Measurements from ENCODE around the gene CLK4. TPM values are rescaled to one million over a fixed set of nuclear protein-coding genes. Genes with fewer than 3 reads are reported as not detected.

CLK4 gene
- polyA plus RNA-seq, 3 donors: 51.3 to 68.7 (median 68.3) TPM

- no peak for DNase-seq (ENCODE audit: extremely low read depth in 1 of 11, low read depth in 9 of 11, low spot score in 4 of 11)
These were observed 61.9 kb downstream of the CLK4 start for GRCh38 chr5:178564811-178565550.

DNA sequence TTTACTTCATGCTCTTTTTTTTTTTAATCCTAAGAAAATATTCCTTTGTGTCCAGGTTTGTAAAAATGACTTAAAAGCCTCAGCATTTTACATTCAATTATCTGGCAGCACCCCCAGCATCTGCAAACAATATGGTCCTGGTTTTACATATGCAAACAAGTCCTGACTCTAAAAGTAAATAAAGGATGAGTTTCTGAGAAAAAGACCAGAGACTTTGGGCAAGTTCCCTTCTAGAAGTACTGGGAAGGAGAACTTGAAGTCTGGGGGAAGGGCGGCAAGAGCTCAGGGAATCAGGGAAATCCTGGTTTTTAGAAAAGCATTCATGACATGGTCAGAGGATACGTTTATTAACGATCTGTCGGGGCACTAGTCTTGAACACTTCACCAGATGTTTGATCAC lies 62.5 kb downstream of the CLK4 start:
- no peak for DNase-seq (ENCODE audit: extremely low read depth in 1 of 11, low read depth in 9 of 11, low spot score in 4 of 11)

GRCh38 chr5:178563621-178564020 lies 63.2 kb downstream of the CLK4 start:
- no peak for DNase-seq (ENCODE audit: extremely low read depth in 1 of 11, low read depth in 9 of 11, low spot score in 4 of 11)

DNA sequence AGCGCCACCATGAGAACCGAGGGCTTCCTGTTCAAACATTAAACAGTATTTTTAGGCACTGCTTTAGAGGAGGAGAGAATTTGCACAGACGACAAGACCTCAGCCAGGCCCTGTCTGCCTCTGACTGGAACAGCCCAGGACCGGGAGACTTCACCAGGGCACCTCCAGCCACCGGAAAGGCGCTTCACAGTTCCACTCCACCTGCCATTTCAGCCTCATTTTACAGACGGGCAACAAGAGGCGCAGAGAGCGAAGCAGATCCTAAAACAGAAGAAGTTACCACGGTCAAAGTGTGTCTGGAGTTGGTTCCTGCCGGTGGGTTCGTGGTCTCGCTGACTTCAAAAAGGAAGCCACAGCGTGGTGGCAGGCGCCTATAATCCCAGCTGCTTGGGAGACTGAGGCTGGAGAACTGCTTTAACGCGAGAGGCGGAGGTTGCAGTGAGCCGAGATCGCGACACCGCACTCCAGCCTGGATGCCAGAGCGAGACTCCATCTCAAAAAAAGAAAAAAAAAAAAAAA lies 65.0 kb downstream of the CLK4 start:
- no peak for DNase-seq (ENCODE audit: extremely low read depth in 1 of 11, low read depth in 9 of 11, low spot score in 4 of 11)

DNA sequence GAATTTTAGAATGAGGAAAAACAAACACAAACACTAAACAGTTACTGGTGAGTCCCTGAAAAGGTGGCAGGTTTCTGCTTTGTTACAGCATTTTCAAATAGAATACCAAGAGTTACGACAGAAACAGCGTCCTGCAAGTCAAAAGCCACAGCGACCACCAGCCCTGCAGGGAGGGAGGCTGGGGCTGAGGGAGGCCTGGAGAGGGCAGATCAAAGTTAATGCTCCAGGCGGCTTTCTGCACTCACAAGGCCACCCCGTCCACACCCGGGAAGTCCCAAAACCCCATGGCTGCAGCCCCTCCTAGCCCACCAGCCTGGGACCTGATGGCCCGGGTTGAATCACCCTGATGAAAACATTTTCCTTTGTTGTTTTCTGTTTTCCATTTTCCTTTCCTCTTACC lies 65.9 kb downstream of the CLK4 start:
- DNase-seq (ENCODE audit: extremely low read depth in 1 of 11, low read depth in 9 of 11, low spot score in 4 of 11): no peak

GRCh38 chr5:178557416-178557815 lies 69.4 kb downstream of the CLK4 start:
- no peak for DNase-seq (ENCODE audit: extremely low read depth in 1 of 11, low read depth in 9 of 11, low spot score in 4 of 11)

DNA sequence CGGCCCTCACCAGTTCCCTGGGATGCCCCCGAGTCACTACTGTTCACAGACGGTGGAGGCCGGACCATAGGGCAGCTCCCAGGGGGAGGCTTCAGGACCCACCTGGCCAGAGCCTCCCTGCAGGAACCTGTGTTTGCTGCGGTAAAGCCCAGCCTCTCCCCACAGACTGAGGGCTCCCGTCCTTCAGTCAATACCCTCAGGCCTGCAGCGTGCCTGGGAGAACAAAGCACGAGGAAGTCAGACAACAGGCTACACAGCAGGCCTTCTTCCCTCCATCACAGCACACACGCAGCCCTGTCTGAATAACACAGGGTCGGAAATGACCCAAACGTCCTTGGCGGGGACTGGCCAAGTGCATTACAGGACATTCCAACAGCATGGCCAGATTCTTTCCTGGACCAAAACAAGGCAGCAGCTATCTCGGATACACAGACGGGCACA lies 71.1 kb downstream of the CLK4 start:
- no peak for DNase-seq (ENCODE audit: extremely low read depth in 1 of 11, low read depth in 9 of 11, low spot score in 4 of 11)

GRCh38 chr5:178555005-178555404 lies 71.8 kb downstream of the CLK4 start:
- no peak for DNase-seq (ENCODE audit: extremely low read depth in 1 of 11, low read depth in 9 of 11, low spot score in 4 of 11)

DNA sequence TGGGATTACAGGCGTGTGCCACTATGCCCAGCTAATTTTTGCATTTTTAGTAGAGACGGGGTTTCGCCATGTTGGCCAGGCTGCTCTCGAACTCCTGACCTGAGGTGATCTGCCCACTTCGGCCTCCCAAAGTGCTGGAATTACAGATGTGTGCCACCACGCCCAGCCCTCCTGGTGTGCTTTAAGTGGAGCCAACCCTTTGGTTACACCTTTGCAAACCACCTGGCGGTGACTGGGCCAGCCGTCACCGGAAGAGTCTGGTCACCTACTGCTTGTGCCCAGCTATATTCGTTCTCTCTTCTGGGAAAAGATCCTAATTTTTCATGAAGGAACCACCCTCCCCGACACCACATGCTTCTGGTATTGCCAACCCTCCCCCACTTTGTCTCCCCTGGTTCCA lies 72.5 kb downstream of the CLK4 start:
- no peak for DNase-seq (ENCODE audit: extremely low read depth in 1 of 11, low read depth in 9 of 11, low spot score in 4 of 11)

DNA sequence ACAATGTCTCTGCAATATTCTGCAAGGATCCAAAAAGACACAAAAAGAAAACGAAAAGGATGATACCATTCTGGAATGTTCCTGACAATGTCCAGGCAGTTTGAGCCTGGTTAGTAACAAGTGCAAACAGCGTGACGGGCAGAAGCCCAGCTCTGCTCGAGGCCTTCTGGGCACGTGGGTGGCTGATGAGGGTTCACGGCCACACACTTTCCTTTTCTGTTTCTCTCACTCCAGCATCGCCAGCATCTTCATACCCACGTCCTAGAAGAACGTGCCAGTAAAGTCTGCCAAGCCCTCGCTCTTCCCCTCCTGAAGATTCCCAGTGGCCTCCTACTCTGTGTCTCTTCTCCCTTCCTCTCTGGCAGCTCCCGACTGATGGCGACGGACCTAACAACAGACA lies 73.3 kb downstream of the CLK4 start:
- no peak for DNase-seq (ENCODE audit: extremely low read depth in 1 of 11, low read depth in 9 of 11, low spot score in 4 of 11)

Other genes starting within 250 kb of the CLK4 start
- 1 to 10 TPM; 5.7 to 8.7 (median 7.7) TPM for gene COL23A1, start 36.7 kb downstream of the CLK4 start, polyA plus RNA-seq (ENCODE audit: insufficient read length in 3 of 3)
- gene ZNF354A, start 103.6 kb upstream of the CLK4 start, polyA plus RNA-seq (ENCODE audit: insufficient read length in 3 of 3): 10 to 100 TPM; 21.0 to 24.3 (median 22.2) TPM
- 10 to 100 TPM; 22.6 to 34.2 (median 24.0) TPM for gene ZNF354B, start 232.9 kb upstream of the CLK4 start, polyA plus RNA-seq (ENCODE audit: insufficient read length in 3 of 3)

All from renal cortex interstitium (tissue), 11 donors.